Measurements from ENCODE around the gene BRSK2. TPM values are rescaled to one million over a fixed set of nuclear protein-coding genes. Genes with fewer than 3 reads are reported as not detected.
A peak's percentile ranks its signal among the peaks of the same experiment; 100 is the strongest.

Gene BRSK2
- polyA plus RNA-seq, 2 donors = 0.90 to 1.1 TPM

GRCh38 chr11:1481483-1481825 is 91.7 kb downstream of the BRSK2 start:
- Histone ChIP-seq H3K36me3 (ENCODE audit: control insufficient read depth in 2 of 2, insufficient read depth in 2 of 2, low read length in 1 of 2) (peaks cover 7 to 44% of the 10 kb centered on the region in 2 donors), H3K9me3 (ENCODE audit: control insufficient read depth in 2 of 2, insufficient read depth in 1 of 2, low read depth in 1 of 2, low read length in 1 of 2) (no peaks in the 10 kb centered on the region), H3K27ac (ENCODE audit: low read depth in 2 of 2, low read length in 1 of 2) (peak overlapping the region; percentile 73 to 84), H3K4me1 (ENCODE audit: control insufficient read depth in 2 of 2, insufficient read depth in 2 of 2, low read length in 1 of 2) (peaks cover 16 to 39% of the 10 kb centered on the region in 2 donors), H3K27me3 (ENCODE audit: control insufficient read depth in 1 of 2, insufficient read depth in 2 of 2, low read length in 2 of 2) (no peaks in the 10 kb centered on the region), H3K4me3 (ENCODE audit: low read depth in 1 of 2, low read length in 2 of 2) (no peak overlapping the region)
- WGBS, 2 donors = 73 to 84% methylated on average over 2 of the region's 2 CpGs

DNA sequence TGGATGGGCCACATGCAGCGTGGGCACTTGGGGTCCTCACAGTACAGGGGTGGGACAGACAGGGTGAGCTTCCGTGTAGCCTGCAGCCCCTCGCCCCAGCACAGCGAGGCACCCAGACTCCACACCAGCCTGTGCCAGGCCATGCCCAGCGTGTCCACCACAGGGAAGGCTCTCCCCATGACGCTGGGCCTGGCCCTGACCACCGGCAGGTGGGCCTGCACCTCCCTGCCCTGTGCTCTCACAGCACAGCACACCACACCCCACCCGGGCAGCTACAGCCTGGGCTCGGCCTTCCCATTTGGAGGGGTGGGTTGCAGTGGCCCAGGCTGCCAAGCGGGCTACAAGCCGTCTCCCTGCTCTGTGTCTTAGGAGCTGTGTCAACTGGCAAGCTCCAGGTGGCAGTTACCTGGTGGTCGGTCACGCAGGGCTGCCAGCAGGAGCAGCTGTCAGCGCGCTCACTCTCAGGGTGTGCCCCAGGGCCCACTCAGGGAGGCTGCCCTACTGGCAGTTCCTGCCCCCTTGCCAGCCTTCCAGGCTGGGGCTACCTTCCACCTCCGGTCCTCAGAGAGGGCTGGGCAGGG is 92.2 kb downstream of the BRSK2 start:
- peaks cover 19 to 43% of the 10 kb centered on the region in 2 donors for H3K4me1 ChIP-seq (ENCODE audit: control insufficient read depth in 2 of 2, insufficient read depth in 2 of 2, low read length in 1 of 2)
- H3K27ac ChIP-seq (ENCODE audit: low read depth in 2 of 2, low read length in 1 of 2) = peak overlapping the region; percentile 73 to 84
- 83 to 85% methylated on average over 16 of the region's 16 CpGs for WGBS, 2 donors
- H3K4me3 ChIP-seq (ENCODE audit: low read depth in 1 of 2, low read length in 2 of 2) = peak overlapping the region in 1 of 2 donors; percentile 19
- no peaks in the 10 kb centered on the region for H3K9me3 ChIP-seq (ENCODE audit: control insufficient read depth in 2 of 2, insufficient read depth in 1 of 2, low read depth in 1 of 2, low read length in 1 of 2)
- no peaks in the 10 kb centered on the region for H3K27me3 ChIP-seq (ENCODE audit: control insufficient read depth in 1 of 2, insufficient read depth in 2 of 2, low read length in 2 of 2)
- H3K36me3 ChIP-seq (ENCODE audit: control insufficient read depth in 2 of 2, insufficient read depth in 2 of 2, low read length in 1 of 2) = peaks cover 7 to 42% of the 10 kb centered on the region in 2 donors

DNA sequence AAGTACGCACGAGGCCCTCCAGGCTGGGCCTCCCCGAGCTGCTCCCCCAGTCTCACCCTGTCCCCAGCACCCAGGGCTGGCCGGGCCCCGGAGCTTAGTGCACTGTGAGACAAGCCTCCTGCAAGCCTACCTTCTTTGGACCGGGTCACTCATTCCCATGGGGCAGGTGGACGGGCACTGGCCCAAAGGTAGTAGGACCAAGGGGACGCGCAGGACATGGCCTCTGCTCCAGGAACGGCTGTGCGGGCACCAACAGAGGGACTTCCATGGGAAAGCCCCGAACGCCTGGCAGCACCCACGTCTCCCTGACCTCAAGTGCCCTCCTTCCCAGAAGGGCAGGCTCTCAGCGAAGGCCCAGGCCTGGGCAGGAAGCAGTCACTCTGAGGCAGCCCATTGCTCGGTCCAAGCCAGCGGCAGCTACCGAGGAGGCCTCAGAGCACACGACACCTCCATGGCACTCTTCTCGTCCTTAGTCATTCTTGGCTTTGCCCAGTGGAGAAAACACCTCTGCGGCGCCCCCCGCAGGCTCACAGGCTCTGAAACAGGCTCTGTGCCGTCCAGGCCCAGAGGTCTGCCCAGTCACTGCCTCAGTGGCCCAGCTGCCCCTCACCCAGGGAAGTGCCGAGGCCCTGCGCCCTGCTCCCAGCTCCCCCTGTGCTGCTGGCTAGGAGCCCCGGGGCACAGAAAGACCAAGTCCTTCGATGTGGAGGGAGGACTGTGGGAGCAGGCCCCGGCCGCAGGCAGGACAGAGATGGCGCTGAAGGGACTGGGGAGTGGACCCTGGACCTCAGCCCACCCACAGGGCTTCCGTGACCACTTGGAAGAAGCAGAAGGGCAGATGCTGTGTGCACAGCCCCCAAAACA is 93.1 kb downstream of the BRSK2 start:
- 79 to 86% methylated on average over 32 of the region's 32 CpGs for WGBS, 2 donors
- Histone ChIP-seq H3K36me3 (ENCODE audit: control insufficient read depth in 2 of 2, insufficient read depth in 2 of 2, low read length in 1 of 2) (peaks cover 7 to 36% of the 10 kb centered on the region in 2 donors), H3K4me3 (ENCODE audit: low read depth in 1 of 2, low read length in 2 of 2) (no peak overlapping the region), H3K9me3 (ENCODE audit: control insufficient read depth in 2 of 2, insufficient read depth in 1 of 2, low read depth in 1 of 2, low read length in 1 of 2) (no peaks in the 10 kb centered on the region), H3K4me1 (ENCODE audit: control insufficient read depth in 2 of 2, insufficient read depth in 2 of 2, low read length in 1 of 2) (peaks cover 25 to 51% of the 10 kb centered on the region in 2 donors), H3K27me3 (ENCODE audit: control insufficient read depth in 1 of 2, insufficient read depth in 2 of 2, low read length in 2 of 2) (no peaks in the 10 kb centered on the region), H3K27ac (ENCODE audit: low read depth in 2 of 2, low read length in 1 of 2) (peak overlapping the region; percentile 73 to 84)

DNA sequence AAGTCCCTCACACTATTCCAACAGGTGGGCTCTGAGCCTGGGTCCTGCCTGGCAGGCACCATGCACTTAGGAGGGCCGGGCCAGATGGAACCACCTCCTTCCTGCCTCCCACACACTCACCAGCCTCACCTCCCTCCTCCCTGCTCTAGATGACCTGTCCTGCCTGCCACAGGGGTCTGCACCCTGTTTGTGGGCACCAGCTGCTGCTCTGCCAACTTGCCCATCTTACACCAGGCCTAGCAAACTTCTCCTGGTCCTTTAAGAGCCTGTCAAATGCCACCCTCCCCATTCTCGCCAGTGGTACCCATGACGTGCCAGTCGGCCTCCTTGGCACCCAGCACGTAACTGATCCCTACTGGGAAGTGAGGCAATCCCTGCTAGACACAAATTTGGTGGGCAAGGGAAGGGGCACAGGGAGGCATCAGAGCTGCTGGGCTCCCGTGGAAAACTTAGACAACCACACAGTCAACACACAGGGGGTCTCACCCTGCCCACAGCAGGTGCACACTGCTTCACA is 93.8 kb downstream of the BRSK2 start:
- peak overlapping the region; percentile 73 to 84 for H3K27ac ChIP-seq (ENCODE audit: low read depth in 2 of 2, low read length in 1 of 2)
- H3K27me3 ChIP-seq (ENCODE audit: control insufficient read depth in 1 of 2, insufficient read depth in 2 of 2, low read length in 2 of 2) = no peaks in the 10 kb centered on the region
- H3K36me3 ChIP-seq (ENCODE audit: control insufficient read depth in 2 of 2, insufficient read depth in 2 of 2, low read length in 1 of 2) = peaks cover 7 to 32% of the 10 kb centered on the region in 2 donors
- no peaks in the 10 kb centered on the region for H3K9me3 ChIP-seq (ENCODE audit: control insufficient read depth in 2 of 2, insufficient read depth in 1 of 2, low read depth in 1 of 2, low read length in 1 of 2)
- H3K4me1 ChIP-seq (ENCODE audit: control insufficient read depth in 2 of 2, insufficient read depth in 2 of 2, low read length in 1 of 2) = peaks cover 25 to 58% of the 10 kb centered on the region in 2 donors
- WGBS, 2 donors = 55 to 59% methylated on average over 6 of the region's 6 CpGs
- peak overlapping the region in 1 of 2 donors; percentile 4 for H3K4me3 ChIP-seq (ENCODE audit: low read depth in 1 of 2, low read length in 2 of 2)

- Histone ChIP-seq H3K9me3 (ENCODE audit: control insufficient read depth in 2 of 2, insufficient read depth in 1 of 2, low read depth in 1 of 2, low read length in 1 of 2) (no peaks in the 10 kb centered on the region), H3K4me3 (ENCODE audit: low read depth in 1 of 2, low read length in 2 of 2) (no peak overlapping the region), H3K27ac (ENCODE audit: low read depth in 2 of 2, low read length in 1 of 2) (peak overlapping the region; percentile 73 to 84), H3K4me1 (ENCODE audit: control insufficient read depth in 2 of 2, insufficient read depth in 2 of 2, low read length in 1 of 2) (peaks cover 23 to 61% of the 10 kb centered on the region in 2 donors), H3K27me3 (ENCODE audit: control insufficient read depth in 1 of 2, insufficient read depth in 2 of 2, low read length in 2 of 2) (no peaks in the 10 kb centered on the region), H3K36me3 (ENCODE audit: control insufficient read depth in 2 of 2, insufficient read depth in 2 of 2, low read length in 1 of 2) (peaks cover 7 to 32% of the 10 kb centered on the region in 2 donors)
- WGBS, 2 donors = 86 to 90% methylated on average over 17 of the region's 17 CpGs
These were observed 94.4 kb downstream of the BRSK2 start for GRCh38 chr11:1484061-1484671.

- Histone ChIP-seq H3K4me1 (ENCODE audit: control insufficient read depth in 2 of 2, insufficient read depth in 2 of 2, low read length in 1 of 2) (peaks cover 21 to 59% of the 10 kb centered on the region in 2 donors), H3K27ac (ENCODE audit: low read depth in 2 of 2, low read length in 1 of 2) (peak overlapping the region; percentile 74 to 84), H3K4me3 (ENCODE audit: low read depth in 1 of 2, low read length in 2 of 2) (peak overlapping the region; percentile 29 to 39), H3K36me3 (ENCODE audit: control insufficient read depth in 2 of 2, insufficient read depth in 2 of 2, low read length in 1 of 2) (peaks cover 7 to 25% of the 10 kb centered on the region in 2 donors), H3K9me3 (ENCODE audit: control insufficient read depth in 2 of 2, insufficient read depth in 1 of 2, low read depth in 1 of 2, low read length in 1 of 2) (no peaks in the 10 kb centered on the region), H3K27me3 (ENCODE audit: control insufficient read depth in 1 of 2, insufficient read depth in 2 of 2, low read length in 2 of 2) (no peaks in the 10 kb centered on the region)
- 55 to 66% methylated on average over 20 of the region's 20 CpGs for WGBS, 2 donors
These were observed 95.2 kb downstream of the BRSK2 start for GRCh38 chr11:1484695-1485503.

DNA sequence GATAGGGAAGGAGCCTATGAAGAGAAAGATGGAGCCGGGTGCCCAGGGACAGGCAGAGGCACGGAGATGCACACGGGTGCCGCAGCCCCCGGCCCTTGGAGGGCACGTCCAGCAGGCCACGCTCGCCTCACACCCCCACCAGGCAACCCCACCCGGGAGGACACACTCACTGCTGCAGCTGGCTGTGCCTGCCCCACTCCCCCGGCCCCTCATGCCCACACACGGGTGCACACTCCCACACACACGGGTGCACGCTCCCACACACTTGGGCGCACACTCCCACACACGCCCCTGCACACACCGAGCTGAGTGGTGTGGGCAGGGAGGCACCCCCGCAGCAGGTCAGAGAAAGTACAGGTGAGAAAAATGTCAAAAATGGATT is 95.8 kb downstream of the BRSK2 start:
- WGBS, 2 donors = 48 to 55% methylated on average over 17 of the region's 17 CpGs
- H3K36me3 ChIP-seq (ENCODE audit: control insufficient read depth in 2 of 2, insufficient read depth in 2 of 2, low read length in 1 of 2) = peaks cover 1 to 19% of the 10 kb centered on the region in 2 donors
- peaks cover 21 to 59% of the 10 kb centered on the region in 2 donors for H3K4me1 ChIP-seq (ENCODE audit: control insufficient read depth in 2 of 2, insufficient read depth in 2 of 2, low read length in 1 of 2)
- peak overlapping the region; percentile 29 to 39 for H3K4me3 ChIP-seq (ENCODE audit: low read depth in 1 of 2, low read length in 2 of 2)
- H3K27me3 ChIP-seq (ENCODE audit: control insufficient read depth in 1 of 2, insufficient read depth in 2 of 2, low read length in 2 of 2) = no peaks in the 10 kb centered on the region
- peak overlapping the region; percentile 74 to 84 for H3K27ac ChIP-seq (ENCODE audit: low read depth in 2 of 2, low read length in 1 of 2)
- H3K9me3 ChIP-seq (ENCODE audit: control insufficient read depth in 2 of 2, insufficient read depth in 1 of 2, low read depth in 1 of 2, low read length in 1 of 2) = no peaks in the 10 kb centered on the region

DNA sequence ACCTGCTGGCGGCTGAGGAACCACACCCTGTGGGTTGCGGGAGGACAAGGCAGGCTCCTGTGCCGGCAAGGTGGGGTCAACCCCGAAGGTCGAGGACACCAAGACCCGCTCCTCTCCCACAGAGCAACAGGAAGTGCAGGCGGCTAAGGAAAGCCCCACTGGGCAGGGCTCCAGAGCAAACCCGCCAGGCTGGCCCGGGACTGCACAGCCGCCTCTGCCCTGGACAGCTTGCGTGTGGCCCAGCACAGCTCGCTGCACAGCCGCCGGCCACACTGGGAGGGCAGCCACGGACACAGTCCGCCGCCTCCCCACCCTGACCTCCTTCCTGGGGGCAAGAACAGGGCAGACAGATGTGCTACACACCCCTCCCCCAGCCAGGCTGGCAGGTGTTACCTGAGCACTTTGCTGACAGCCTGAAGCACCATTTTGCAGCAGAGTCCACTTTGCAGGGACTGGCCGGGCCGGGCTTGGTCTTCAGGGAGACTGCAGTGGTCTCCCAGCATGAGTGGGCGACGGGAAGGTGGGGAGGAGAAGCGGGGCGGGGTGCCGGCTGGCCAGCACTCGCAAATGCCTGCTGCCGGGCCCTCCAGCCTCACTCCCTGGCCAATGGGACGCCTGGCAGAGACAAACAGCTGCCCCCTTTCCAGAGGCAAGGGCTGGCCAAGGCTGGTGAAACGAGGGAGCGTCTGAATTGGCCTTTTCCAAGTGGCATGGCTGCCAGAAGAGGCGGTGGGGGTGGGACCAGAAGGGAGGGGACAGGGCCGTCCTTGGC is 96.5 kb downstream of the BRSK2 start, which contains the start of gene MOB2:
Gene MOB2, minus strand, starts transcription at position 726 of the 772 bp plus-strand sequence. Its CDS starts 223 bp downstream, at position 503.
- H3K4me1 ChIP-seq (ENCODE audit: control insufficient read depth in 2 of 2, insufficient read depth in 2 of 2, low read length in 1 of 2) = peaks cover 21 to 59% of the 10 kb centered on the region in 2 donors
- 34 to 42% methylated on average over 31 of the region's 31 CpGs for WGBS, 2 donors
- H3K27ac ChIP-seq (ENCODE audit: low read depth in 2 of 2, low read length in 1 of 2) = peak within 1 kb of the TSS; percentile 74 to 84
- peaks cover 0 to 14% of the 10 kb centered on the region in 2 donors for H3K36me3 ChIP-seq (ENCODE audit: control insufficient read depth in 2 of 2, insufficient read depth in 2 of 2, low read length in 1 of 2)
- no peaks in the 10 kb centered on the region for H3K27me3 ChIP-seq (ENCODE audit: control insufficient read depth in 1 of 2, insufficient read depth in 2 of 2, low read length in 2 of 2)
- peak within 1 kb of the TSS; percentile 29 to 39 for H3K4me3 ChIP-seq (ENCODE audit: low read depth in 1 of 2, low read length in 2 of 2)
- no peaks in the 10 kb centered on the region for H3K9me3 ChIP-seq (ENCODE audit: control insufficient read depth in 2 of 2, insufficient read depth in 1 of 2, low read depth in 1 of 2, low read length in 1 of 2)

All from esophagus (tissue), 2 donors.